AG04449 (cell line): Measurements from ENCODE around the gene EDEM3.
A peak's percentile ranks its signal among the peaks of the same experiment; 100 is the strongest.

ENCODE experiments used
- CTCF ChIA-PET: fragments of 350-600 bp; formaldehyde crosslinking; extraction: SDS; loops from one replicate; lab custom pipeline; 2021; ENCODE audit warnings: antibody characterized with exemption; lab: Yijun Ruan, JAX
- POLR2A ChIA-PET: fragments of 400-600, 350-600 bp; formaldehyde crosslinking; extraction: SDS; loops from one replicate; lab custom pipeline; 2020; ENCODE audit warnings: antibody characterized with exemption, inconsistent platforms; lab: Yijun Ruan, JAX
- DNase-seq: peaks from one replicate; pipeline ENCODE4 v3.0.0-alpha.2; 2010; ENCODE audit warnings: low read depth, low spot score
- H3K4me3 ChIP-seq: 2 replicates; pipeline ENCODE4 v1.5.1; 2011; ENCODE audit warnings: low read depth, mild to moderate bottlenecking, control low read depth, low read length
- TF ChIP-seq, protein P1 (sequence below): IDR thresholded peaks from one replicate; pipeline ENCODE4 v1.5.1; 2011; ENCODE audit warnings: mild to moderate bottlenecking, moderate library complexity, low read length, control low read depth, inconsistent platforms; ENCODE audit not compliant: insufficient read depth; ENCODE audit errors: missing control alignments

EDEM3 gene

GRCh38 chr1:184800876-184801275 is 46.2 kb upstream of the EDEM3 start:
- ChIA-PET CTCF (interaction anchor here (1.1 to 3.2 kb wide), 3 partner anchors 11 to 369 kb away, joined by 3 to 52 read pairs (median 5); no protein-coding TSS in a partner anchor), POLR2A (no interaction called here)
- H3K4me3 ChIP-seq, result no peak overlapping the region
- DNase-seq, result no peak
- TF ChIP-seq, protein P1, sequence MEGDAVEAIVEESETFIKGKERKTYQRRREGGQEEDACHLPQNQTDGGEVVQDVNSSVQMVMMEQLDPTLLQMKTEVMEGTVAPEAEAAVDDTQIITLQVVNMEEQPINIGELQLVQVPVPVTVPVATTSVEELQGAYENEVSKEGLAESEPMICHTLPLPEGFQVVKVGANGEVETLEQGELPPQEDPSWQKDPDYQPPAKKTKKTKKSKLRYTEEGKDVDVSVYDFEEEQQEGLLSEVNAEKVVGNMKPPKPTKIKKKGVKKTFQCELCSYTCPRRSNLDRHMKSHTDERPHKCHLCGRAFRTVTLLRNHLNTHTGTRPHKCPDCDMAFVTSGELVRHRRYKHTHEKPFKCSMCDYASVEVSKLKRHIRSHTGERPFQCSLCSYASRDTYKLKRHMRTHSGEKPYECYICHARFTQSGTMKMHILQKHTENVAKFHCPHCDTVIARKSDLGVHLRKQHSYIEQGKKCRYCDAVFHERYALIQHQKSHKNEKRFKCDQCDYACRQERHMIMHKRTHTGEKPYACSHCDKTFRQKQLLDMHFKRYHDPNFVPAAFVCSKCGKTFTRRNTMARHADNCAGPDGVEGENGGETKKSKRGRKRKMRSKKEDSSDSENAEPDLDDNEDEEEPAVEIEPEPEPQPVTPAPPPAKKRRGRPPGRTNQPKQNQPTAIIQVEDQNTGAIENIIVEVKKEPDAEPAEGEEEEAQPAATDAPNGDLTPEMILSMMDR, result no peak

DNA sequence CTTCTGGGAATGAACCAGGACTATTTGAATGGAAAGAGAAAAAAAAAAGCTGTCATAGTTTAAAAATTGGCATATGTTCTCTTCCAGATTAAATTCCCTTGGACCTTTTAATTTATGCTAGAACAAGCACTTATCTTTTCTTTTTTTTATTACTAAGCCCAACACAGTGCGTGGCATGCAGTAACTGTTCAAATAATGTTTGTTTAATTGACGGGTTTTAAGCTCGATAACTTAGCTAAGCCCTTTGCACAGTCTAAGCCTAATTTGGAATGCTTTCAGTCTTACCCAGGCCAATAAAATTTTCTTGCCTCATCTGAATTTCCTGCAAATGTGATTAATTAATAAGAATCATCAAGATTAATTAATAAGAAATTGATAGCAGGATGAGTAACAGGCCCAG is 39.3 kb upstream of the EDEM3 start:
- TF ChIP-seq, protein P1, result no peak
- no peak overlapping the region for H3K4me3 ChIP-seq
- POLR2A ChIA-PET, result interaction anchor here (0.7 kb wide), 1 partner anchor 235 kb away, joined by 3 read pairs; no protein-coding TSS in a partner anchor
- DNase-seq, result no peak
- CTCF ChIA-PET, result interaction anchor here (1.1 to 5.2 kb wide), 4 partner anchors 12 to 188 kb away, joined by 3 to 36 read pairs (median 22); no protein-coding TSS in a partner anchor

DNA sequence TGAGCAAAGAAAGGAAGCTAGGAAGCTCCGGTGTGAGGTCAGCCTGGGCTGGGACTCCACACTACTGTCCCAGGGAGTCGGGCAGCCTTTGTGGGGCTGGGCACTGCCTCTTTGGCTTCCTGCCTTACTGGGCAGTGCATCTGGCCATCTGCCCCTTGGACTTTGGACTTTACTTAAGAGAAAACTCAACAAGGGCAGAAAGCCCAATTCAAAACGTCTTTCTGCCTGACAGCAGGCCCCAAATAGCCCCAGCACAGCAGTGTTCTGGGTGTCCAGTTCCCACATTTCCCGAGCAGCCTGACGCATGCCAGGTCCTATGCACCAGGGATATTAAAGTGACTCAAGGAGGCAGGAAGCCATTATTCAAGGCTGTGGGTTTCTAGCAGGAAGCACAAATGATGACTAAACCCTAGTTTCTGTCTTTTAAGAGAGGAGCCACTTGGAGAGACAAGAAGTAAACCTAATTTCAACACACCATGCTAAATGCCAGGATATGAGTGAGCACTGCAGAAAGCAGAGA is 37.9 kb upstream of the EDEM3 start:
- ChIA-PET POLR2A (interaction anchor here (0.8 kb wide), 1 partner anchor 46 kb away, joined by 3 read pairs; no protein-coding TSS in a partner anchor), CTCF (interaction anchor here (1.0 to 3.0 kb wide), 5 partner anchors 13 to 201 kb away, joined by 3 to 16 read pairs (median 7); no protein-coding TSS in a partner anchor)
- peak; percentile 96 for DNase-seq
- TF ChIP-seq, protein P1, result no peak
- H3K4me3 ChIP-seq, result no peak overlapping the region

GRCh38 chr1:184791550-184791900 is 36.9 kb upstream of the EDEM3 start:
- TF ChIP-seq, protein P1, result no peak
- no peak overlapping the region for H3K4me3 ChIP-seq
- peak; percentile 33 for DNase-seq
- CTCF ChIA-PET, result interaction anchor here (1.0 to 2.2 kb wide), 4 partner anchors 14 to 202 kb away, joined by 3 to 12 read pairs (median 4); no protein-coding TSS in a partner anchor
- POLR2A ChIA-PET, result interaction anchor here (0.7 kb wide), 1 partner anchor 90 kb away, joined by 3 read pairs; no protein-coding TSS in a partner anchor

GRCh38 chr1:184790642-184791549 is 36.2 kb upstream of the EDEM3 start:
- no peak for DNase-seq
- H3K4me3 ChIP-seq, result no peak overlapping the region
- ChIA-PET CTCF (interaction anchor here (1.2 to 2.2 kb wide), 4 partner anchors 10 to 19 kb away, joined by 3 to 12 read pairs (median 4); no protein-coding TSS in a partner anchor), POLR2A (interaction anchor here (0.7 kb wide), 1 partner anchor 90 kb away, joined by 3 read pairs; no protein-coding TSS in a partner anchor)
- TF ChIP-seq, protein P1, result no peak

GRCh38 chr1:184789884-184790283 is 35.2 kb upstream of the EDEM3 start:
- CTCF ChIA-PET, result interaction anchor here (1.3 to 1.8 kb wide), 2 partner anchors 9 to 12 kb away, joined by 3 to 4 read pairs; no protein-coding TSS in a partner anchor
- TF ChIP-seq, protein P1, result no peak
- no peak overlapping the region for H3K4me3 ChIP-seq
- POLR2A ChIA-PET, result no interaction called here
- DNase-seq, result no peak
